HepG2 (cell line): ENCODE results near the gene CDR2L. TPM values are rescaled to one million over a fixed set of nuclear protein-coding genes. Genes with fewer than 3 reads are reported as not detected.

Experiments
- PAF1 ChIP-seq: IDR thresholded peaks from 2 replicates; pipeline ENCODE4 v1.6.1; 2016; ENCODE audit warnings: missing genetic modification reagents, missing compliant biosample characterization
- TP53 ChIP-seq: sonication (generic); formaldehyde crosslinking; conservative IDR thresholded peaks from 2 replicates; pipeline ENCODE4 v1.4.0; 2020; ENCODE audit warnings: missing genetic modification reagents
- U2AF1 ChIP-seq: fragments of 200-400 bp; formaldehyde crosslinking; optimal IDR thresholded peaks from 2 replicates; pipeline ENCODE3; 2017; ENCODE audit warnings: mild to moderate bottlenecking, low read depth, low read length
- ZNF317 ChIP-seq: sonication (generic); formaldehyde crosslinking; IDR thresholded peaks from 2 replicates; pipeline ENCODE4 v1.5.0; 2020; ENCODE audit warnings: mild to moderate bottlenecking, missing genetic modification reagents
- ZNF773 ChIP-seq: sonication (generic); formaldehyde crosslinking; IDR thresholded peaks from 2 replicates; pipeline ENCODE4 v1.4.0; 2020; ENCODE audit warnings: missing genetic modification reagents, borderline replicate concordance
- ZNF775 ChIP-seq: sonication (generic); formaldehyde crosslinking; IDR thresholded peaks from 2 replicates; pipeline ENCODE4 v1.4.0; 2020; ENCODE audit warnings: missing genetic modification reagents, mild to moderate bottlenecking, moderate library complexity, borderline replicate concordance
- ZSCAN25 ChIP-seq: sonication (generic); formaldehyde crosslinking; IDR thresholded peaks from 2 replicates; pipeline ENCODE4 v1.8.0; 2022; ENCODE audit warnings: mild to moderate bottlenecking, missing genetic modification reagents
- polyA plus RNA-seq, 8 experiments: library from polyadenylated mRNA; depleted of rRNA in 3 of 8; stranded (reverse) in 7 of 8; unstranded in 1 of 8; fragments of >200 nt; fragmentation: Illumina TruSeq in 4 of 8; extraction: Trizol in 4 of 8; gene quantifications; 2 replicates each; pipeline versions ENCODE4 v1.2.1 to v1.2.3, GENCODE V29; 2011 to 2016; ENCODE audit warnings: low read depth in 4 of 8, missing spikeins in 1 of 8, mixed read lengths in 1 of 8; ENCODE audit not compliant: insufficient read depth in 1 of 8
- total RNA-seq, 5 experiments: library from RNA; depleted of rRNA; stranded (reverse); fragments of >200 nt; fragmentation: Illumina TruSeq; extraction: Trizol; gene quantifications; 2 replicates each; pipeline ENCODE4 v1.2.3, GENCODE V29; 2016; ENCODE audit warnings: low read depth in 1 of 5
- TF ChIP-seq, protein P1 (sequence below): sonication (generic); formaldehyde crosslinking; IDR thresholded peaks from 2 replicates; pipeline ENCODE4 v1.4.0; 2020; ENCODE audit warnings: missing genetic modification reagents
- TF ChIP-seq, protein P2 (sequence below): IDR thresholded peaks from 2 replicates; pipeline ENCODE4 v1.6.1; 2016; ENCODE audit warnings: missing biosample characterization, missing genetic modification reagents, low read depth
- TF ChIP-seq, protein P3 (sequence below): sonication (generic); formaldehyde crosslinking; IDR thresholded peaks from 2 replicates; pipeline ENCODE4 v1.4.0; 2020; ENCODE audit warnings: missing genetic modification reagents
- TF ChIP-seq, protein P4 (sequence below): sonication (generic); formaldehyde crosslinking; IDR thresholded peaks from 2 replicates; pipeline ENCODE4 v1.4.0; 2020; ENCODE audit warnings: missing genetic modification reagents, mild to moderate bottlenecking, borderline replicate concordance
- TF ChIP-seq, protein P5 (sequence below): sonication (generic); formaldehyde crosslinking; IDR thresholded peaks from 2 replicates; pipeline ENCODE4 v1.8.1; 2022; ENCODE audit warnings: mild to moderate bottlenecking, missing genetic modification reagents
- TF ChIP-seq, protein P6 (sequence below): sonication (generic); formaldehyde crosslinking; IDR thresholded peaks from 2 replicates; pipeline ENCODE4 v1.4.0; 2020; ENCODE audit warnings: missing genetic modification reagents, borderline replicate concordance

CDR2L gene
- total and polyA plus RNA-seq, 2 of the 13 experiments (the other 11 are each of a cell fraction or from before 2014, with no cell fraction given), result 1.9 to 2.1 TPM

DNA sequence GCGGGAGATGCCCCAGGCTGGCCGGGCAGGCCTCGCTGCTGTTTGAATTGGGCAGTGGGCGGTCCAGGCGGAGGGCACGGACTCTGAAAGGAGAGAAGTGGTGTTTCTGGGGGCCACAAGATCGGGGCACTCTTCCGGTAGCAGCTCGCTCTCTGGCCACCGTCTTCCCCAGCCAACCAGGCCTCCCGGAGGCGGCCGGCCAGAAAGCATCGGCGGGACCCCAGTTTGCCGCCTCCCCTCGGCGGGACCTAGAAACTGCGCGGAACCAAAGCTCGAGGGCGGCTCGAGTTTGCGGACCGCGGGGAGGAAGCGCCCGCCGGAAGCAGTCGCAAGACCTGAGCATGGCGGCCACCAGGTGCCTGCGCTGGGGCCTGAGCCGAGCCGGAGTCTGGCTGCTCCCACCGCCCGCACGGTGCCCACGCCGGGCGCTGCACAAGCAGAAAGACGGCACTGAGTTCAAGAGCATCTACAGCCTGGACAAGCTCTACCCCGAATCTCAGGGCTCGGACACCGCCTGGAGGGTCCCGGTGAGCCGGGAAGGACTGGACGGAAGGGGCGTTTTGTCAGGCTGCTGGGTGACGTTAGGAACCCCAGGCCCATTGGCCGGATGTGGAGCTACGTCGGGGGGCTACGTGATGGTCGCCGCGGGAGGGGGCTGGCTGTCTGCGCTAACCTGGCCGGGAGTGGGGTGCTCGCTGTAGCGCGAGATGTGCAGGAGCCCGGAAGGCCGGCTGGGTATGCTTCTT, 25.1 kb downstream of the CDR2L start, which contains the start of gene MRPL58 (continued):
- TF ChIP-seq, protein P1, sequence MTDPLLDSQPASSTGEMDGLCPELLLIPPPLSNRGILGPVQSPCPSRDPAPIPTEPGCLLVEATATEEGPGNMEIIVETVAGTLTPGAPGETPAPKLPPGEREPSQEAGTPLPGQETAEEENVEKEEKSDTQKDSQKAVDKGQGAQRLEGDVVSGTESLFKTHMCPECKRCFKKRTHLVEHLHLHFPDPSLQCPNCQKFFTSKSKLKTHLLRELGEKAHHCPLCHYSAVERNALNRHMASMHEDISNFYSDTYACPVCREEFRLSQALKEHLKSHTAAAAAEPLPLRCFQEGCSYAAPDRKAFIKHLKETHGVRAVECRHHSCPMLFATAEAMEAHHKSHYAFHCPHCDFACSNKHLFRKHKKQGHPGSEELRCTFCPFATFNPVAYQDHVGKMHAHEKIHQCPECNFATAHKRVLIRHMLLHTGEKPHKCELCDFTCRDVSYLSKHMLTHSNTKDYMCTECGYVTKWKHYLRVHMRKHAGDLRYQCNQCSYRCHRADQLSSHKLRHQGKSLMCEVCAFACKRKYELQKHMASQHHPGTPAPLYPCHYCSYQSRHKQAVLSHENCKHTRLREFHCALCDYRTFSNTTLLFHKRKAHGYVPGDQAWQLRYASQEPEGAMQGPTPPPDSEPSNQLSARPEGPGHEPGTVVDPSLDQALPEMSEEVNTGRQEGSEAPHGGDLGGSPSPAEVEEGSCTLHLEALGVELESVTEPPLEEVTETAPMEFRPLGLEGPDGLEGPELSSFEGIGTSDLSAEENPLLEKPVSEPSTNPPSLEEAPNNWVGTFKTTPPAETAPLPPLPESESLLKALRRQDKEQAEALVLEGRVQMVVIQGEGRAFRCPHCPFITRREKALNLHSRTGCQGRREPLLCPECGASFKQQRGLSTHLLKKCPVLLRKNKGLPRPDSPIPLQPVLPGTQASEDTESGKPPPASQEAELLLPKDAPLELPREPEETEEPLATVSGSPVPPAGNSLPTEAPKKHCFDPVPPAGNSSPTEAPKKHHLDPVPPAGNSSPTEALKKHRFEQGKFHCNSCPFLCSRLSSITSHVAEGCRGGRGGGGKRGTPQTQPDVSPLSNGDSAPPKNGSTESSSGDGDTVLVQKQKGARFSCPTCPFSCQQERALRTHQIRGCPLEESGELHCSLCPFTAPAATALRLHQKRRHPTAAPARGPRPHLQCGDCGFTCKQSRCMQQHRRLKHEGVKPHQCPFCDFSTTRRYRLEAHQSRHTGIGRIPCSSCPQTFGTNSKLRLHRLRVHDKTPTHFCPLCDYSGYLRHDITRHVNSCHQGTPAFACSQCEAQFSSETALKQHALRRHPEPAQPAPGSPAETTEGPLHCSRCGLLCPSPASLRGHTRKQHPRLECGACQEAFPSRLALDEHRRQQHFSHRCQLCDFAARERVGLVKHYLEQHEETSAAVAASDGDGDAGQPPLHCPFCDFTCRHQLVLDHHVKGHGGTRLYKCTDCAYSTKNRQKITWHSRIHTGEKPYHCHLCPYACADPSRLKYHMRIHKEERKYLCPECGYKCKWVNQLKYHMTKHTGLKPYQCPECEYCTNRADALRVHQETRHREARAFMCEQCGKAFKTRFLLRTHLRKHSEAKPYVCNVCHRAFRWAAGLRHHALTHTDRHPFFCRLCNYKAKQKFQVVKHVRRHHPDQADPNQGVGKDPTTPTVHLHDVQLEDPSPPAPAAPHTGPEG (CRISPR knock-in tag), result peak; percentile 93; the same call in 1 of the 2 replicates
- peak; percentile 94 for TF ChIP-seq ZNF775 (CRISPR knock-in tag)
- no peak for TF ChIP-seq PAF1 (CRISPR knock-in tag)
- TF ChIP-seq TP53 (CRISPR knock-in tag), result peak; percentile 96
- peak; percentile 94 for TF ChIP-seq ZNF317
- peak; percentile 92 for TF ChIP-seq U2AF1
- peak; percentile 85; the same call in 1 of the 2 replicates for TF ChIP-seq ZNF773 (CRISPR knock-in tag)
- TF ChIP-seq, protein P2, sequence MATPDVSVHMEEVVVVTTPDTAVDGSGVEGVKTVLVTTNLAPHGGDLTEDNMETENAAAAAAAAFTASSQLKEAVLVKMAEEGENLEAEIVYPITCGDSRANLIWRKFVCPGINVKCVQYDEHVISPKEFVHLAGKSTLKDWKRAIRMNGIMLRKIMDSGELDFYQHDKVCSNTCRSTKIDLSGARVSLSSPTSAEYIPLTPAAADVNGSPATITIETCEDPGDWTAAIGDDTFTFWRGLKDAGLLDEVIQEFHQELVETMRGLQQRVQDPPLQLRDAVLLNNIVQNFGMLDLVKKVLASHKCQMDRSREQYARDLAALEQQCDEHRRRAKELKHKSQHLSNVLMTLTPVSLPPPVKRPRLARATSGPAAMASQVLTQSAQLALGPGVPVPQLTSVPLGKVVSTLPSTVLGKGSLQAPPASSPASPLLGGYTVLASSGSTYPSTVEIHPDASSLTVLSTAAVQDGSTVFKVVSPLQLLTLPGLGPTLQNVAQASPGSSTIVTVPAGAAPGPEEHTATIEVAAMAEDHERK (CRISPR knock-in tag), result peak; percentile 81
- TF ChIP-seq, protein P3, sequence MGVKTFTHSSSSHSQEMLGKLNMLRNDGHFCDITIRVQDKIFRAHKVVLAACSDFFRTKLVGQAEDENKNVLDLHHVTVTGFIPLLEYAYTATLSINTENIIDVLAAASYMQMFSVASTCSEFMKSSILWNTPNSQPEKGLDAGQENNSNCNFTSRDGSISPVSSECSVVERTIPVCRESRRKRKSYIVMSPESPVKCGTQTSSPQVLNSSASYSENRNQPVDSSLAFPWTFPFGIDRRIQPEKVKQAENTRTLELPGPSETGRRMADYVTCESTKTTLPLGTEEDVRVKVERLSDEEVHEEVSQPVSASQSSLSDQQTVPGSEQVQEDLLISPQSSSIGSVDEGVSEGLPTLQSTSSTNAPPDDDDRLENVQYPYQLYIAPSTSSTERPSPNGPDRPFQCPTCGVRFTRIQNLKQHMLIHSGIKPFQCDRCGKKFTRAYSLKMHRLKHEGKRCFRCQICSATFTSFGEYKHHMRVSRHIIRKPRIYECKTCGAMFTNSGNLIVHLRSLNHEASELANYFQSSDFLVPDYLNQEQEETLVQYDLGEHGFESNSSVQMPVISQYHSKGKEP (CRISPR knock-in tag), result peak; percentile 76; the same call in 1 of the 2 replicates
- TF ChIP-seq, protein P4, sequence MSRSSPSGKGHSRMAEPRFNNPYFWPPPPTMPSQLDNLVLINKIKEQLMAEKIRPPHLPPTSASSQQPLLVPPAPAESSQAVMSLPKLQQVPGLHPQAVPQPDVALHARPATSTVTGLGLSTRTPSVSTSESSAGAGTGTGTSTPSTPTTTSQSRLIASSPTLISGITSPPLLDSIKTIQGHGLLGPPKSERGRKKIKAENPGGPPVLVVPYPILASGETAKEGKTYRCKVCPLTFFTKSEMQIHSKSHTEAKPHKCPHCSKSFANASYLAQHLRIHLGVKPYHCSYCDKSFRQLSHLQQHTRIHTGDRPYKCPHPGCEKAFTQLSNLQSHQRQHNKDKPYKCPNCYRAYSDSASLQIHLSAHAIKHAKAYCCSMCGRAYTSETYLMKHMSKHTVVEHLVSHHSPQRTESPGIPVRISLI (CRISPR knock-in tag), result peak; percentile 73; the same call in 1 of the 2 replicates
- TF ChIP-seq, protein P5, sequence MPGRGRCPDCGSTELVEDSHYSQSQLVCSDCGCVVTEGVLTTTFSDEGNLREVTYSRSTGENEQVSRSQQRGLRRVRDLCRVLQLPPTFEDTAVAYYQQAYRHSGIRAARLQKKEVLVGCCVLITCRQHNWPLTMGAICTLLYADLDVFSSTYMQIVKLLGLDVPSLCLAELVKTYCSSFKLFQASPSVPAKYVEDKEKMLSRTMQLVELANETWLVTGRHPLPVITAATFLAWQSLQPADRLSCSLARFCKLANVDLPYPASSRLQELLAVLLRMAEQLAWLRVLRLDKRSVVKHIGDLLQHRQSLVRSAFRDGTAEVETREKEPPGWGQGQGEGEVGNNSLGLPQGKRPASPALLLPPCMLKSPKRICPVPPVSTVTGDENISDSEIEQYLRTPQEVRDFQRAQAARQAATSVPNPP (CRISPR knock-in tag), result no peak; the same call in 1 of the 2 replicates
- TF ChIP-seq, protein P6, sequence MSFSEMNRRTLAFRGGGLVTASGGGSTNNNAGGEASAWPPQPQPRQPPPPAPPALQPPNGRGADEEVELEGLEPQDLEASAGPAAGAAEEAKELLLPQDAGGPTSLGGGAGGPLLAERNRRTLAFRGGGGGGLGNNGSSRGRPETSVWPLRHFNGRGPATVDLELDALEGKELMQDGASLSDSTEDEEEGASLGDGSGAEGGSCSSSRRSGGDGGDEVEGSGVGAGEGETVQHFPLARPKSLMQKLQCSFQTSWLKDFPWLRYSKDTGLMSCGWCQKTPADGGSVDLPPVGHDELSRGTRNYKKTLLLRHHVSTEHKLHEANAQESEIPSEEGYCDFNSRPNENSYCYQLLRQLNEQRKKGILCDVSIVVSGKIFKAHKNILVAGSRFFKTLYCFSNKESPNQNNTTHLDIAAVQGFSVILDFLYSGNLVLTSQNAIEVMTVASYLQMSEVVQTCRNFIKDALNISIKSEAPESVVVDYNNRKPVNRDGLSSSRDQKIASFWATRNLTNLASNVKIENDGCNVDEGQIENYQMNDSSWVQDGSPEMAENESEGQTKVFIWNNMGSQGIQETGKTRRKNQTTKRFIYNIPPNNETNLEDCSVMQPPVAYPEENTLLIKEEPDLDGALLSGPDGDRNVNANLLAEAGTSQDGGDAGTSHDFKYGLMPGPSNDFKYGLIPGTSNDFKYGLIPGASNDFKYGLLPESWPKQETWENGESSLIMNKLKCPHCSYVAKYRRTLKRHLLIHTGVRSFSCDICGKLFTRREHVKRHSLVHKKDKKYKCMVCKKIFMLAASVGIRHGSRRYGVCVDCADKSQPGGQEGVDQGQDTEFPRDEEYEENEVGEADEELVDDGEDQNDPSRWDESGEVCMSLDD (CRISPR knock-in tag), result peak; percentile 94
- TF ChIP-seq ZSCAN25 (CRISPR knock-in tag), result peak; percentile 54; the same call in 1 of the 2 replicates
